Mesendoderm (in vitro differentiated cells): ENCODE measurements around the gene KRTAP20-2. TPM values are rescaled to one million over a fixed set of nuclear protein-coding genes. Genes with fewer than 3 reads are reported as not detected.

ENCODE experiments used
- DNase-seq: peaks from one replicate; pipeline ENCODE4 v3.0.0; 2013
- H2AK5ac ChIP-seq: 2 replicates; pipeline ENCODE4 v1.6.1; 2013; ENCODE audit warnings: low read length, inconsistent platforms
- H2BK120ac ChIP-seq: 2 replicates; pipeline ENCODE4 v1.6.1; 2013; ENCODE audit warnings: low read depth, mild to moderate bottlenecking, low read length, moderate library complexity, mixed read lengths
- H2BK15ac ChIP-seq: replicated peaks from 2 replicates; pipeline ENCODE4 v1.6.1; 2013; ENCODE audit warnings: low read depth, mild to moderate bottlenecking, moderate library complexity
- H2BK5ac ChIP-seq: 2 replicates; pipeline ENCODE4 v1.6.1; 2013; ENCODE audit warnings: low read length, inconsistent platforms
- H3K18ac ChIP-seq: 2 replicates; pipeline ENCODE4 v1.6.1; 2013; ENCODE audit warnings: mild to moderate bottlenecking, low read length, mixed read lengths
- H3K23ac ChIP-seq: one replicate; pipeline ENCODE4 v1.6.1; 2013; ENCODE audit warnings: low read length
- H3K27ac ChIP-seq: 2 replicates; pipeline ENCODE4 v1.5.1; 2013; ENCODE audit warnings: low read depth, mild to moderate bottlenecking, inconsistent platforms, low read length, moderate library complexity
- H3K27me3 ChIP-seq: 2 replicates; pipeline ENCODE4 v1.6.1; 2013; ENCODE audit warnings: low read length, control low read depth, mild to moderate bottlenecking, inconsistent platforms; ENCODE audit not compliant: insufficient read depth, poor library complexity
- H3K36me3 ChIP-seq: 2 replicates; pipeline ENCODE4 v1.6.1; 2013; ENCODE audit warnings: low read length, inconsistent platforms; ENCODE audit not compliant: control insufficient read depth, insufficient read depth
- H3K4ac ChIP-seq: one replicate; pipeline ENCODE4 v1.6.1; 2013; ENCODE audit warnings: low read depth, mild to moderate bottlenecking, low read length, moderate library complexity
- H3K4me1 ChIP-seq: 2 replicates; pipeline ENCODE4 v1.6.1; 2013; ENCODE audit warnings: low read depth, low read length, inconsistent platforms; ENCODE audit not compliant: control insufficient read depth
- H3K4me2 ChIP-seq: 2 replicates; pipeline ENCODE4 v1.6.1; 2013; ENCODE audit warnings: low read length
- H3K4me3 ChIP-seq: 2 replicates; pipeline ENCODE4 v1.5.1; 2013; ENCODE audit warnings: mild to moderate bottlenecking, low read length
- H3K56ac ChIP-seq: one replicate; pipeline ENCODE4 v1.6.1; 2013; ENCODE audit warnings: low read length
- H3K79me1 ChIP-seq: 2 replicates; pipeline ENCODE4 v1.6.1; 2013; ENCODE audit warnings: low read length, inconsistent platforms
- H3K79me2 ChIP-seq: 2 replicates; pipeline ENCODE4 v1.6.1; 2013; ENCODE audit warnings: mild to moderate bottlenecking, low read length; ENCODE audit not compliant: control insufficient read depth, insufficient read depth
- H3K9ac ChIP-seq: 2 replicates; pipeline ENCODE4 v1.6.1; 2013; ENCODE audit warnings: low read length, inconsistent platforms
- H4K5ac ChIP-seq: one replicate; pipeline ENCODE4 v1.6.1; 2013; ENCODE audit warnings: low read length
- H4K8ac ChIP-seq: one replicate; pipeline ENCODE4 v1.6.1; 2013; ENCODE audit warnings: low read depth, mild to moderate bottlenecking, control low read depth, low read length, moderate library complexity
- WGBS: extraction: QIAGEN DNeasy Blood & Tissue Kit; methylation state at CpG from one replicate; pipeline ENCODE4 v1.1.7; 2013; ENCODE audit warnings: low lambda C conversion rate, missing lambda C conversion rate; ENCODE audit not compliant: insufficient coverage; ENCODE audit errors: extremely low coverage; 5-methylcytosine and 5-hydroxymethylcytosine counted together
- small RNA-seq: library from polyadenylated mRNA; stranded (forward); fragments of <200 nt; extraction: miRNeasy Mini kit (QIAGEN cat#:217004); gene quantifications from one replicate; pipeline ENCODE3, GENCODE V24; 2013; ENCODE audit not compliant: insufficient read depth

KRTAP20-2 gene

DNA sequence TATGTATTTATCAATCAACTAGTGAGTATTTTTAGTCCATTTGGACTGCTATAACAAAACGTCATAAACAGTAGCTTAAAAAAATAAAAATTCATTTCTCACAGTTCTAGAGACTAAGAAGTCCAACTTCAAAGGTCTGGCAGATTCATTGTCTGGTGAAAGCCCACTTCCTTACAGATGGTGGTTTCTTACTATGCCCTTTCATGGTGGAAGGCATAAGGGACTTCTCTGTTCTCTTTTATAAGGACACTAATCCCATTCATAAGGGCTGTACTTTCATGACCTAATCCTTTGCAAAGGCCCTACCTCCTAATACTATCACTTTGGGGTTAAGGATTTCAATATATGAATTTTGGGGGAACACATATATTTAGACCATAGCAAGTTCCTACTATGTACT is 45.6 kb downstream of the KRTAP20-2 start:
- no peak overlapping the region for H4K8ac ChIP-seq
- H3K27ac ChIP-seq = no peak overlapping the region
- no peaks in the 10 kb centered on the region for H3K79me1 ChIP-seq
- H3K4ac ChIP-seq = no peak overlapping the region
- no peak overlapping the region for H2BK5ac ChIP-seq
- no peak overlapping the region for H3K23ac ChIP-seq
- DNase-seq = no peak
- H3K18ac ChIP-seq = no peak overlapping the region
- no peaks in the 10 kb centered on the region for H3K79me2 ChIP-seq
- no peak overlapping the region for H4K5ac ChIP-seq
- H3K4me2 ChIP-seq = no peak overlapping the region
- no CpG with 5 or more reads among the region's 1 CpG for WGBS
- no peak overlapping the region for H2AK5ac ChIP-seq
- no peak overlapping the region for H3K56ac ChIP-seq
- no peak overlapping the region for H3K9ac ChIP-seq
- no peaks in the 10 kb centered on the region for H3K36me3 ChIP-seq
- H3K27me3 ChIP-seq = no peaks in the 10 kb centered on the region
- no peak overlapping the region for H3K4me3 ChIP-seq
- H3K4me1 ChIP-seq = no peaks in the 10 kb centered on the region
- H2BK15ac ChIP-seq = no peak overlapping the region
- no peak overlapping the region for H2BK120ac ChIP-seq

DNA sequence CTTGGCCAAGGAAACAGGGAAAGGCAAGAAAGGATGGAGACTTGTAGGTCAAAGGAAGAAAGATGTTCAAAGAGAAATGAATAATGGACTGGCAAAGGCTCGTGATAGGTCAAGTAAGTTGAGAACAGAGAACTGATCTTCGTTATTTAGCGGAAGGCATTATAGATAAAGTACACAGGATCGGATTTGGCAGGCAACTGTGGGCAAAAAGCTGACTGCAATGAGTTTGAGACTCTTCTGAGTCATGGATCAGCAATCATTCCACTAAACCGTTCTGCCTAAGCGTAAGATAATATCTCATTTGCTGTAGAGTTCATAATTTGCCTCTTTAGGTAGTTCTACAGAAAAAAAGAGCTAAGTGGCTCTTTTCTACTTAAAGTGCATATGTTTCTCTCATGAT is 49.5 kb downstream of the KRTAP20-2 start:
- Histone ChIP-seq H3K27ac (no peak overlapping the region), H3K18ac (no peak overlapping the region), H3K4me2 (no peak overlapping the region), H3K23ac (no peak overlapping the region), H3K4ac (no peak overlapping the region), H3K27me3 (no peaks in the 10 kb centered on the region), H4K5ac (no peak overlapping the region), H2BK15ac (no peak overlapping the region), H3K4me1 (no peaks in the 10 kb centered on the region), H3K4me3 (no peak overlapping the region), H3K79me1 (no peaks in the 10 kb centered on the region), H3K36me3 (no peaks in the 10 kb centered on the region), H3K79me2 (no peaks in the 10 kb centered on the region), H3K56ac (no peak overlapping the region), H2BK5ac (no peak overlapping the region), H4K8ac (no peak overlapping the region), H3K9ac (no peak overlapping the region), H2BK120ac (no peak overlapping the region), H2AK5ac (no peak overlapping the region)
- WGBS = no CpG with 5 or more reads among the region's 6 CpGs
- no peak for DNase-seq

Small RNA genes within 50 kb of the gene (small RNA-seq; reads per million reads assigned to genes)
- gene KRTAP20-1 (not detected), gene KRTAP20-3 (not detected), gene KRTAP20-4 (not detected), gene KRTAP22-1 (not detected), gene KRTAP22-2 (not detected)
